ENCODE data around the gene PHF21A. TPM values are rescaled to one million over a fixed set of nuclear protein-coding genes. Genes with fewer than 3 reads are reported as not detected.

Gene PHF21A
- total RNA-seq, 2 experiments from 2014 or later = 23.1 to 56.1 TPM

GRCh38 chr11:46149826-46150225 is 28.6 kb upstream of the PHF21A start:
- Histone ChIP-seq H3K9me3 (ENCODE audit: low read length) (no peaks in the 10 kb centered on the region), H3K4me2 (ENCODE audit: low read length) (no peak overlapping the region), H2AFZ (ENCODE audit: low read length) (no peak overlapping the region), H3K79me2 (ENCODE audit: insufficient read depth, low read depth, low read length) (no peaks in the 10 kb centered on the region), H3K9me2 (ENCODE audit: insufficient read depth, low read length) (no peaks in the 10 kb centered on the region), H3K36me3 (ENCODE audit: insufficient read depth, low read length) (no peaks in the 10 kb centered on the region), H4K20me1 (ENCODE audit: insufficient read depth, low read length) (no peaks in the 10 kb centered on the region), H3K4me1 (ENCODE audit: insufficient read depth, low read length, poor library complexity, severe bottlenecking) (no peaks in the 10 kb centered on the region), H3K27ac (ENCODE audit: low read depth, low read length, poor library complexity, severe bottlenecking) (no peak overlapping the region), H3K4me3 (ENCODE audit: low read depth, low read length, poor library complexity, severe bottlenecking) (no peak overlapping the region)
- BruUV-seq (replicated peaks) = no TSS peak
- intact Hi-C loops (cut with micrococcal nuclease; ENCODE audit: unreplicated experiment) = no loop called here
- CTCF ChIA-PET (ENCODE audit: unreplicated experiment) = no interaction called here
- POLR2A ChIA-PET = interaction anchor here (0.6 to 1.0 kb wide), 3 partner anchors 24 to 171 kb away, joined by 3 to 5 read pairs (median 3); no protein-coding TSS in a partner anchor
- TF ChIP-seq EZH2phosphoT487 (IDR thresholded peaks at IDR 0.05; ENCODE audit: borderline replicate concordance, low read depth, low read length) (no peak), CTCF (conservative IDR thresholded peaks at IDR 0.05; ENCODE audit: low read length) (no peak)
- DNase-seq (ENCODE audit: low spot score) = no peak

DNA sequence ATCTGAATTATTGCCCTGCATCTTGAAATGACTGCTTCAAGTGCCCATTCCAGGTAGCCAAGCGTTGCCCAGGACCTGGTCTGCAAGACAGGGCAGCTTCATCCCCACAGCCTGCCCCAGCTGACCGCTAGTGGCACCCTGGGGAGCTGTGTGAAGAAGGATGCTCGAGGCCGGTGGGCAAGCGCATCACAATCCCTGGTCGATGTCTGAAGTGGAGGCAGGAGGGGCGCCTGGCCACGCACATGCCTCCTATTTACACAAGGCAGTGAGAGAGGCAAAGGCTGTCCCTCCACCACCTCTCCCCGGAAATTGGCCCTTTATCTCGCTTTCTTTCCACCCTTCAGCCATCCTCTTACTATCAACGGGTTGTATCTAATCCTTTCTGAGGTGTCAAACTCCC is 28.1 kb upstream of the PHF21A start:
- H3K4me2 ChIP-seq (ENCODE audit: low read length) = no peak overlapping the region
- H3K4me3 ChIP-seq (ENCODE audit: low read depth, low read length, poor library complexity, severe bottlenecking) = no peak overlapping the region
- no TSS peak for BruUV-seq (replicated peaks)
- ChIA-PET CTCF (ENCODE audit: unreplicated experiment) (no interaction called here), POLR2A (interaction anchor here (0.6 to 1.0 kb wide), 2 partner anchors 25 to 172 kb away, joined by 3 to 5 read pairs; no protein-coding TSS in a partner anchor)
- H3K9me3 ChIP-seq (ENCODE audit: low read length) = no peaks in the 10 kb centered on the region
- no peak for DNase-seq (ENCODE audit: low spot score)
- no peaks in the 10 kb centered on the region for H3K79me2 ChIP-seq (ENCODE audit: insufficient read depth, low read depth, low read length)
- no peaks in the 10 kb centered on the region for H3K4me1 ChIP-seq (ENCODE audit: insufficient read depth, low read length, poor library complexity, severe bottlenecking)
- H4K20me1 ChIP-seq (ENCODE audit: insufficient read depth, low read length) = no peaks in the 10 kb centered on the region
- no peak for TF ChIP-seq CTCF (conservative IDR thresholded peaks at IDR 0.05; ENCODE audit: low read length)
- no peak for TF ChIP-seq EZH2phosphoT487 (IDR thresholded peaks at IDR 0.05; ENCODE audit: borderline replicate concordance, low read depth, low read length)
- no peak overlapping the region for H2AFZ ChIP-seq (ENCODE audit: low read length)
- no peaks in the 10 kb centered on the region for H3K9me2 ChIP-seq (ENCODE audit: insufficient read depth, low read length)
- no peak overlapping the region for H3K27ac ChIP-seq (ENCODE audit: low read depth, low read length, poor library complexity, severe bottlenecking)
- H3K36me3 ChIP-seq (ENCODE audit: insufficient read depth, low read length) = no peaks in the 10 kb centered on the region
- intact Hi-C loops (cut with micrococcal nuclease; ENCODE audit: unreplicated experiment) = no loop called here

- Histone ChIP-seq H3K9me3 (ENCODE audit: low read length) (no peaks in the 10 kb centered on the region), H3K4me2 (ENCODE audit: low read length) (no peak overlapping the region), H3K79me2 (ENCODE audit: insufficient read depth, low read depth, low read length) (no peaks in the 10 kb centered on the region), H4K20me1 (ENCODE audit: insufficient read depth, low read length) (no peaks in the 10 kb centered on the region), H3K27ac (ENCODE audit: low read depth, low read length, poor library complexity, severe bottlenecking) (no peak overlapping the region), H3K36me3 (ENCODE audit: insufficient read depth, low read length) (no peaks in the 10 kb centered on the region), H3K4me1 (ENCODE audit: insufficient read depth, low read length, poor library complexity, severe bottlenecking) (no peaks in the 10 kb centered on the region), H2AFZ (ENCODE audit: low read length) (no peak overlapping the region), H3K9me2 (ENCODE audit: insufficient read depth, low read length) (no peaks in the 10 kb centered on the region), H3K4me3 (ENCODE audit: low read depth, low read length, poor library complexity, severe bottlenecking) (no peak overlapping the region)
- TF ChIP-seq CTCF (conservative IDR thresholded peaks at IDR 0.05; ENCODE audit: low read length) = no peak
- no peak for TF ChIP-seq EZH2phosphoT487 (IDR thresholded peaks at IDR 0.05; ENCODE audit: borderline replicate concordance, low read depth, low read length)
- POLR2A ChIA-PET = no interaction called here
- CTCF ChIA-PET (ENCODE audit: unreplicated experiment) = no interaction called here
- no TSS peak for BruUV-seq (replicated peaks)
- intact Hi-C loops (cut with micrococcal nuclease; ENCODE audit: unreplicated experiment) = no loop called here
- no peak for DNase-seq (ENCODE audit: low spot score)
These were observed 23.5 kb upstream of the PHF21A start for GRCh38 chr11:46144741-46145140.
